B cell (primary cell): ENCODE measurements around the gene MIOS. TPM values are rescaled to one million over a fixed set of nuclear protein-coding genes. Genes with fewer than 3 reads are reported as not detected.

Source experiments
- ATAC-seq: fragments of 200-7000 bp; cut with Tn5 transposase; one replicate; pipeline ENCODE4 v1.10.0; 2021; ENCODE audit warnings: low read depth, mild to moderate bottlenecking, moderate number of reproducible peaks, moderate library complexity
- CTCF ChIA-PET: fragments of 350-600 bp; sonication (Branson Sonifier 250); formaldehyde crosslinking; loops from one replicate; lab custom pipeline; 2021; ENCODE audit warnings: antibody characterized with exemption, inconsistent platforms; lab: Charles Lee
- POLR2A ChIA-PET: fragments of 350-600 bp; sonication (Branson Sonifier 250); formaldehyde crosslinking; loops from one replicate; lab custom pipeline; 2021; ENCODE audit warnings: antibody characterized with exemption; lab: Charles Lee
- DNase-seq: peaks from one replicate; pipeline ENCODE4 v3.0.0; 2013
- H2AFZ ChIP-seq: 2 replicates; pipeline ENCODE4 v1.6.1; 2012; ENCODE audit warnings: mild to moderate bottlenecking, low read depth, low read length; ENCODE audit not compliant: insufficient read depth, poor library complexity, severe bottlenecking
- H3K27ac ChIP-seq, 2 donors: 1 replicate in 1 of 2; 2 replicates in 1 of 2; pipeline ENCODE4 v1.5.1; 2012 to 2013; ENCODE audit warnings: low read length in 2 of 2, mild to moderate bottlenecking in 2 of 2, moderate library complexity in 1 of 2
- H3K27me3 ChIP-seq, 4 experiments: fragments of 200-600 bp in 1 of 4; sonication (generic) in 1 of 4; replicated peaks in 1 of 4; 1 replicate in 2 of 4; 2 replicates in 2 of 4; pipeline versions ENCODE4 v1.6.1 to v1.7.0; 2013 to 2016; ENCODE audit warnings: low read length in 3 of 4, mild to moderate bottlenecking in 2 of 4, mixed read lengths in 1 of 4, moderate library complexity in 1 of 4; ENCODE audit not compliant: insufficient read depth in 4 of 4, control insufficient read depth in 3 of 4; ENCODE audit errors: control extremely low read depth in 1 of 4
- H3K36me3 ChIP-seq, 2 experiments: replicated peaks in 1 of 2; 1 replicate in 1 of 2; 2 replicates in 1 of 2; pipeline versions ENCODE4 v1.6.1 to v1.7.1; 2013; ENCODE audit warnings: low read length in 1 of 2; ENCODE audit not compliant: insufficient read depth in 2 of 2, control insufficient read depth in 1 of 2; ENCODE audit errors: control extremely low read depth in 1 of 2, extremely low read depth in 1 of 2
- H3K4me1 ChIP-seq, 2 donors: fragments of 200-600 bp in 1 of 2; sonication (generic) in 1 of 2; 1 replicate in 1 of 2; 2 replicates in 1 of 2; pipeline versions ENCODE4 v1.5.1 to v1.6.1; 2013 to 2017; ENCODE audit warnings: low read length in 2 of 2; ENCODE audit not compliant: control insufficient read depth in 2 of 2, insufficient read depth in 2 of 2
- H3K4me2 ChIP-seq: replicated peaks from 2 replicates; pipeline ENCODE3; 2012; ENCODE audit warnings: mild to moderate bottlenecking, low read depth, low read length; ENCODE audit not compliant: poor library complexity, severe bottlenecking
- H3K4me3 ChIP-seq, 5 experiments: fragments of 200-600 bp in 1 of 5; sonication (generic) in 1 of 5; 1 replicate in 3 of 5; 2 replicates in 2 of 5; pipeline versions ENCODE4 v1.5.1 to v1.7.0; 2011 to 2016; ENCODE audit warnings: low read length in 4 of 5, mild to moderate bottlenecking in 4 of 5, low read depth in 2 of 5, control low read depth in 1 of 5, moderate library complexity in 1 of 5; ENCODE audit not compliant: insufficient read depth in 1 of 5; ENCODE audit errors: control extremely low read depth in 1 of 5, extremely low read depth in 1 of 5
- H3K79me2 ChIP-seq: fragments of 200-600 bp; sonication (generic); one replicate; pipeline ENCODE4 v1.6.0; 2016; ENCODE audit warnings: low read length; ENCODE audit not compliant: control insufficient read depth, insufficient read depth
- H3K9ac ChIP-seq: fragments of 200-600 bp; sonication (generic); 2 replicates; pipeline ENCODE4 v1.6.1; 2017; ENCODE audit warnings: mild to moderate bottlenecking, low read length, moderate library complexity
- H3K9me3 ChIP-seq, 3 donors: one replicate each; pipeline versions ENCODE4 v1.6.1 to v1.7.1; 2013; ENCODE audit warnings: low read length in 2 of 3; ENCODE audit not compliant: control insufficient read depth in 2 of 3, insufficient read depth in 1 of 3; ENCODE audit errors: control extremely low read depth in 1 of 3
- H4K20me1 ChIP-seq: 2 replicates; pipeline ENCODE4 v1.6.0; 2012; ENCODE audit warnings: mild to moderate bottlenecking, low read length; ENCODE audit not compliant: insufficient read depth, control insufficient read depth, poor library complexity, severe bottlenecking
- H3K27ac Mint-ChIP-seq: one replicate; pipeline ENCODE4 v1.8.0; 2021; ENCODE audit warnings: mixed read lengths
- H3K27me3 Mint-ChIP-seq: one replicate; pipeline ENCODE4 v1.8.0; 2021; ENCODE audit warnings: mixed read lengths
- H3K4me1 Mint-ChIP-seq: one replicate; pipeline ENCODE4 v1.8.0; 2021; ENCODE audit warnings: mixed read lengths
- H3K4me3 Mint-ChIP-seq: one replicate; pipeline ENCODE4 v1.8.0; 2021; ENCODE audit warnings: mixed read lengths
- H3K9me3 Mint-ChIP-seq: one replicate; pipeline ENCODE4 v1.8.0; 2022; ENCODE audit warnings: mixed read lengths; ENCODE audit not compliant: insufficient read depth
- CTCF ChIP-seq: fragments of 200-600 bp; IDR thresholded peaks from one replicate; pipeline ENCODE4 v1.8.0; 2022; ENCODE audit warnings: antibody characterized with exemption, mild to moderate bottlenecking
- EZH2 ChIP-seq: IDR thresholded peaks from 2 replicates; pipeline ENCODE4 v1.6.1; 2012; ENCODE audit warnings: borderline replicate concordance, low read depth, mild to moderate bottlenecking, moderate library complexity, low read length; ENCODE audit not compliant: insufficient read depth, poor library complexity, severe bottlenecking
- WGBS: methylation state at CpG from one replicate; pipeline ENCODE4 v1.1.5; 2013; ENCODE audit warnings: missing lambda C conversion rate; ENCODE audit not compliant: insufficient coverage; 5-methylcytosine and 5-hydroxymethylcytosine counted together
- intact Hi-C: fragments of 100-400 bp; cut with micrococcal nuclease; formaldehyde crosslinking; loops from one replicate; pipeline ENCODE4 v1.10.0; 2022
- polyA plus RNA-seq: library from polyadenylated mRNA; depleted of rRNA; stranded (reverse); fragments of >200 nt; gene quantifications from 2 replicates; pipeline ENCODE4 v1.2.3, GENCODE V29; 2012
- total RNA-seq, 2 donors: library from RNA; stranded (reverse); fragments of 120-200 nt in 1 of 2; gene quantifications; 1 replicate in 1 of 2; 2 replicates in 1 of 2; pipeline versions ENCODE4 v1.2.3 to v1.2.4, GENCODE V29; 2013 to 2022

Gene MIOS
- total and polyA plus RNA-seq, 2 donors (not counting 1 experiment from before 2014, with no cell fraction given) = 28.9 to 50.1 TPM

- no peak for DNase-seq
- Histone ChIP-seq H3K79me2 (peaks cover 60% of the 10 kb centered on the region), H3K4me1 (peaks cover 15 to 17% of the 10 kb centered on the region in 2 donors), H3K27ac (peak overlapping the region; percentile 98 to 99), H3K4me2 (peak overlapping the region; percentile 80), H4K20me1 (peaks cover 6% of the 10 kb centered on the region), H3K9me3 (no peaks in the 10 kb centered on the region), H2AFZ (peak overlapping the region; percentile 80), H3K27me3 (no peaks in the 10 kb centered on the region), H3K9ac (peak overlapping the region; percentile 98), H3K36me3 (peaks cover 0 to 10% of the 10 kb centered on the region in 2 experiments), H3K4me3 (peak overlapping the region; percentile 61 to 99 (median 93))
- Mint-ChIP-seq H3K4me3 (peak overlapping the region; percentile 87), H3K27ac (peak overlapping the region; percentile 98), H3K9me3 (no peaks in the 10 kb centered on the region), H3K4me1 (peaks cover 47% of the 10 kb centered on the region), H3K27me3 (no peaks in the 10 kb centered on the region)
- ATAC-seq = peak; percentile 2
- ChIA-PET POLR2A (interaction anchor here (1.1 to 1.4 kb wide), 6 partner anchors 120 to 459 kb away, joined by 3 to 9 read pairs (median 4); partner anchors contain the start of genes C1GALT1 and GLCCI1), CTCF (interaction anchor here (0.5 to 5.0 kb wide), 7 partner anchors 40 to 1856 kb away, joined by 3 to 22 read pairs (median 7); no protein-coding TSS in a partner anchor)
- TF ChIP-seq EZH2 (no peak), CTCF (no peak)
- WGBS = 7% methylated on average over 18 of the region's 22 CpGs
- intact Hi-C loops = loop anchor here (5.0 kb wide), 1 partner anchor 121 kb away; no protein-coding TSS in a partner anchor
Measured at GRCh38 chr7:7641129-7641663, 74.5 kb downstream of the MIOS start.

GRCh38 chr7:7642081-7642480 lies 75.4 kb downstream of the MIOS start:
- peak overlapping the region; percentile 87 for H3K4me3 Mint-ChIP-seq
- Histone ChIP-seq H3K4me2 (peak overlapping the region; percentile 80), H3K4me1 (peaks cover 15 to 17% of the 10 kb centered on the region in 2 donors), H3K27me3 (no peaks in the 10 kb centered on the region), H3K4me3 (peak overlapping the region in 1 of 5 experiments; percentile 99), H3K9ac (no peak overlapping the region), H2AFZ (no peak overlapping the region), H3K9me3 (peaks cover 0 to 4% (median 0%) of the 10 kb centered on the region in 3 donors), H4K20me1 (peaks cover 12% of the 10 kb centered on the region), H3K36me3 (peaks cover 0 to 1% of the 10 kb centered on the region in 2 experiments), H3K27ac (no peak overlapping the region), H3K79me2 (peaks cover 69% of the 10 kb centered on the region)
- WGBS = no CpG with 5 or more reads among the region's 6 CpGs
- DNase-seq (no peak), ATAC-seq (no peak)
- TF ChIP-seq EZH2 (no peak), CTCF (no peak)
- ChIA-PET POLR2A (no interaction called here), CTCF (interaction anchor here (5.0 kb wide), 1 partner anchor 547 kb away, joined by 22 read pairs; no protein-coding TSS in a partner anchor)
- no peaks in the 10 kb centered on the region for H3K27me3 Mint-ChIP-seq
- H3K4me1 Mint-ChIP-seq = peaks cover 48% of the 10 kb centered on the region
- no peak overlapping the region for H3K27ac Mint-ChIP-seq
- intact Hi-C loops = loop anchor here (5.0 kb wide), 1 partner anchor 120 kb away; no protein-coding TSS in a partner anchor
- H3K9me3 Mint-ChIP-seq = no peaks in the 10 kb centered on the region
